Spinal cord (tissue), 10 donors: Measurements from ENCODE around the gene RDH8. TPM values are rescaled to one million over a fixed set of nuclear protein-coding genes. Genes with fewer than 3 reads are reported as not detected.
"Not testable (repeated sequence)": the region's sequence is repeated elsewhere in the genome, so short reads cannot be mapped to it uniquely, and the experiment has no call there.

ENCODE experiments used
- DNase-seq, 6 donors: peaks; one replicate each; pipeline versions ENCODE4 v3.0.0 to v3.0.0-alpha.2; 2013 to 2015; ENCODE audit warnings: low spot score in 6 of 6, low read depth in 4 of 6
- H3K27ac ChIP-seq: one replicate; pipeline ENCODE4 v1.5.1; 2013; ENCODE audit warnings: low read depth, low read length, control low read depth
- H3K27me3 ChIP-seq: one replicate; pipeline ENCODE4 v1.6.1; 2013; ENCODE audit warnings: low read length; ENCODE audit not compliant: control insufficient read depth, insufficient read depth
- H3K36me3 ChIP-seq: one replicate; pipeline ENCODE4 v1.6.1; 2013; ENCODE audit warnings: low read length; ENCODE audit not compliant: control insufficient read depth, insufficient read depth
- H3K4me1 ChIP-seq: one replicate; pipeline ENCODE4 v1.6.1; 2013; ENCODE audit warnings: low read length; ENCODE audit not compliant: control insufficient read depth, insufficient read depth
- H3K4me3 ChIP-seq: one replicate; pipeline ENCODE4 v1.5.1; 2013; ENCODE audit warnings: low read depth, low read length, control low read depth
- H3K9me3 ChIP-seq: one replicate; pipeline ENCODE4 v1.6.1; 2013; ENCODE audit warnings: low read length; ENCODE audit not compliant: control insufficient read depth, insufficient read depth
- WGBS: methylation state at CpG from one replicate; pipeline ENCODE4 v1.1.5; 2013; ENCODE audit warnings: missing lambda C conversion rate; ENCODE audit not compliant: insufficient coverage; 5-methylcytosine and 5-hydroxymethylcytosine counted together
- polyA plus RNA-seq, 2 donors: library from polyadenylated mRNA; unstranded; fragments of 120-200 nt; gene quantifications; one replicate each; pipeline ENCODE4 v1.2.1, GENCODE V29; 2013; ENCODE audit not compliant: insufficient read length in 2 of 2
- total RNA-seq, 2 donors: library from RNA; depleted of rRNA in 1 of 2; stranded (reverse); fragments of 120-200 nt in 1 of 2; fragments of >200 nt in 1 of 2; gene quantifications; one replicate each; pipeline versions ENCODE4 v1.2.3 to v1.2.4, GENCODE V29; 2013 to 2014
- donor health status: healthy.

RDH8 gene
- total and polyA plus RNA-seq, 4 donors, result not detected

GRCh38 chr19:10010939-10011338 lies 2.3 kb upstream of the RDH8 start:
- peaks cover 53% of the 10 kb centered on the region for H3K27me3 ChIP-seq
- H3K36me3 ChIP-seq, result no peaks in the 10 kb centered on the region
- WGBS, result 76% methylated on average over 5 of the region's 9 CpGs
- peak overlapping the region; percentile 57 for H3K27ac ChIP-seq
- no peak for DNase-seq
- no peak overlapping the region for H3K4me3 ChIP-seq
- no peaks in the 10 kb centered on the region for H3K9me3 ChIP-seq
- H3K4me1 ChIP-seq, result peaks cover 62% of the 10 kb centered on the region

GRCh38 chr19:10011974-10012373 lies 1.3 kb upstream of the RDH8 start:
- peaks cover 53% of the 10 kb centered on the region for H3K27me3 ChIP-seq
- H3K9me3 ChIP-seq, result no peaks in the 10 kb centered on the region
- no CpG with 5 or more reads among the region's 7 CpGs for WGBS
- peaks cover 56% of the 10 kb centered on the region for H3K4me1 ChIP-seq
- peak overlapping the region; percentile 57 for H3K27ac ChIP-seq
- H3K4me3 ChIP-seq, result no peak overlapping the region
- no peaks in the 10 kb centered on the region for H3K36me3 ChIP-seq
- peak in 2 of 6 donors; percentile 1 to 23 for DNase-seq

- peaks cover 47% of the 10 kb centered on the region for H3K27me3 ChIP-seq
Measured at GRCh38 chr19:10013834-10014618, 743 bp downstream of the RDH8 start.

GRCh38 chr19:10018263-10018662 lies 5.0 kb downstream of the RDH8 start:
- peaks cover 12% of the 10 kb centered on the region for H3K4me1 ChIP-seq
- DNase-seq, result no peak
- WGBS, result no CpG with 5 or more reads among the region's 3 CpGs

More at GRCh38 chr19:10013834-10014618, 743 bp downstream of the RDH8 start:
- H3K4me3 ChIP-seq, result no peak overlapping the region
- no peaks in the 10 kb centered on the region for H3K36me3 ChIP-seq
- peak in 1 of 6 donors; percentile 19 for DNase-seq
- peaks cover 36% of the 10 kb centered on the region for H3K4me1 ChIP-seq
- no peak overlapping the region for H3K27ac ChIP-seq
- WGBS, result 37% methylated on average over 2 of the region's 6 CpGs
- no peaks in the 10 kb centered on the region for H3K9me3 ChIP-seq

GRCh38 chr19:10018786-10019185 lies 5.5 kb downstream of the RDH8 start:
- H3K27me3 ChIP-seq, result peaks cover 4% of the 10 kb centered on the region
- no peak for DNase-seq
- no peak overlapping the region for H3K4me3 ChIP-seq
- no peaks in the 10 kb centered on the region for H3K9me3 ChIP-seq
- no peak overlapping the region for H3K27ac ChIP-seq
- 86% methylated on average over 5 of the region's 9 CpGs for WGBS
- H3K4me1 ChIP-seq, result peaks cover 7% of the 10 kb centered on the region
- no peaks in the 10 kb centered on the region for H3K36me3 ChIP-seq

More at GRCh38 chr19:10018263-10018662, 5.0 kb downstream of the RDH8 start:
- H3K4me3 ChIP-seq, result no peak overlapping the region
- H3K9me3 ChIP-seq, result no peaks in the 10 kb centered on the region
- no peak overlapping the region for H3K27ac ChIP-seq
- peaks cover 8% of the 10 kb centered on the region for H3K27me3 ChIP-seq
- no peaks in the 10 kb centered on the region for H3K36me3 ChIP-seq

- 83% methylated on average over 1 of the region's 5 CpGs for WGBS
- H3K27ac ChIP-seq, result no peak overlapping the region
- no peaks in the 10 kb centered on the region for H3K9me3 ChIP-seq
- H3K4me1 ChIP-seq, result peaks cover 7% of the 10 kb centered on the region
- no peak overlapping the region for H3K4me3 ChIP-seq
- H3K36me3 ChIP-seq, result no peaks in the 10 kb centered on the region
- no peak for DNase-seq
- peaks cover 4% of the 10 kb centered on the region for H3K27me3 ChIP-seq
Measured at GRCh38 chr19:10019246-10019645, 6.0 kb downstream of the RDH8 start.

- Histone ChIP-seq H3K4me3 (no peak overlapping the region), H3K27ac (no peak overlapping the region), H3K36me3 (no peaks in the 10 kb centered on the region), H3K4me1 (peaks cover 7% of the 10 kb centered on the region), H3K27me3 (no peaks in the 10 kb centered on the region), H3K9me3 (no peaks in the 10 kb centered on the region)
- no peak for DNase-seq
- 81% methylated on average over 5 of the region's 6 CpGs for WGBS
Measured at GRCh38 chr19:10020851-10021250, 7.6 kb downstream of the RDH8 start.

GRCh38 chr19:10021446-10021845 lies 8.2 kb downstream of the RDH8 start:
- 83% methylated on average over 23 of the region's 23 CpGs for WGBS
- Histone ChIP-seq H3K4me1 (peaks cover 7% of the 10 kb centered on the region), H3K4me3 (no peak overlapping the region), H3K9me3 (no peaks in the 10 kb centered on the region), H3K27ac (no peak overlapping the region), H3K36me3 (no peaks in the 10 kb centered on the region), H3K27me3 (no peaks in the 10 kb centered on the region)
- peak in 1 of 6 donors; percentile 3 for DNase-seq

- Histone ChIP-seq H3K4me1 (peaks cover 7% of the 10 kb centered on the region), H3K4me3 (no peak overlapping the region), H3K27me3 (no peaks in the 10 kb centered on the region), H3K27ac (no peak overlapping the region), H3K9me3 (no peaks in the 10 kb centered on the region), H3K36me3 (no peaks in the 10 kb centered on the region)
- WGBS, result 64% methylated on average over 2 of the region's 2 CpGs
- peak in 1 of 6 donors; percentile 24 for DNase-seq
Measured at GRCh38 chr19:10021863-10022262, 8.6 kb downstream of the RDH8 start.

GRCh38 chr19:10023096-10023495 lies 9.8 kb downstream of the RDH8 start:
- DNase-seq, H3K27ac ChIP-seq: not testable (repeated sequence)
- 89% methylated on average over 3 of the region's 5 CpGs for WGBS

More at GRCh38 chr19:10023096-10023495, 9.8 kb downstream of the RDH8 start:
- H3K4me3 ChIP-seq, H3K36me3 ChIP-seq, H3K27me3 ChIP-seq, H3K9me3 ChIP-seq: not testable (repeated sequence)
- peaks cover 17% of the 10 kb centered on the region for H3K4me1 ChIP-seq
